ENCODE data around the gene VPS51. TPM values are rescaled to one million over a fixed set of nuclear protein-coding genes. Genes with fewer than 3 reads are reported as not detected.
A peak's percentile ranks its signal among the peaks of the same experiment; 100 is the strongest.

VPS51 gene
- total and polyA plus RNA-seq, 10 of the 15 experiments (the other 5 are each of a cell fraction or from before 2014, with no cell fraction given) = 1.5 to 279 (median 53.2) TPM

- no peak for TF ChIP-seq EED (IDR thresholded peaks at IDR 0.05; ENCODE audit: low read depth)
- TF ChIP-seq STAT3 (IDR thresholded peaks at IDR 0.05; ENCODE audit: low read depth, low read length) = no peak
- no peak for TF ChIP-seq ATF2 (IDR thresholded peaks at IDR 0.05; ENCODE audit: low read length)
- no peak for TF ChIP-seq YBX1 (IDR thresholded peaks at IDR 0.05)
- TF ChIP-seq BRCA1 (IDR thresholded peaks at IDR 0.05; ENCODE audit: low read depth, low read length) = no peak
These were observed 18.6 kb upstream of the VPS51 start (continued) for GRCh38 chr11:65077451-65077850.

- Histone ChIP-seq H3K4me3 (peak overlapping the region; percentile 59), H4K20me1 (ENCODE audit: control insufficient read depth, insufficient read depth) (no peaks in the 10 kb centered on the region), H3K9me3 (replicated peaks; ENCODE audit: control insufficient read depth, insufficient read depth, low read length) (no peaks in the 10 kb centered on the region), H3K4me1 (ENCODE audit: control insufficient read depth, insufficient read depth, low read length) (peaks cover 31% of the 10 kb centered on the region), H3K27ac (ENCODE audit: control insufficient read depth, insufficient read depth) (peak overlapping the region; percentile 66), H3K36me3 (ENCODE audit: control insufficient read depth in 2 of 2, insufficient read depth in 2 of 2, low read length in 1 of 2) (peaks cover 5 to 13% of the 10 kb centered on the region in 2 experiments; a peak in 3 of 4 replicates), H2AFZ (ENCODE audit: control insufficient read depth, low read depth, low read length) (peak overlapping the region; percentile 65), H3K4me2 (ENCODE audit: control insufficient read depth, insufficient read depth) (peak overlapping the region; percentile 67), H3K27me3 (replicated peaks in 1 of 2; ENCODE audit: control insufficient read depth in 2 of 2, insufficient read depth in 2 of 2, low read length in 1 of 2) (no peaks in the 10 kb centered on the region), H3K9ac (ENCODE audit: control insufficient read depth, insufficient read depth, low read length) (peak overlapping the region; percentile 27), H3K79me2 (ENCODE audit: control insufficient read depth, insufficient read depth, low read length) (peaks cover 49% of the 10 kb centered on the region)
- FAIRE-seq (no peak), DNase-seq (ENCODE audit: low read depth, low spot score) (no peak), ATAC-seq (peak; percentile 90)
- in situ Hi-C loops (cut with MboI) (no loop called here), intact Hi-C loops (cut with micrococcal nuclease; ENCODE audit: unreplicated experiment) (loop anchor here (1.0 to 5.0 kb wide), 3 partner anchors 36 to 64 kb away; partner anchors contain the start of genes ARL2, SAC3D1 and SNX15)
- TSS peak; percentile 1 for BruUV-seq (replicated peaks)
- ChIA-PET POLR2A (interaction anchor here (0.9 to 2.2 kb wide), 6 partner anchors 9 to 57 kb away, joined by 3 to 7 read pairs (median 4); no protein-coding TSS in a partner anchor), SMC1A (ENCODE audit: uncharacterized antibody, unreplicated experiment) (interaction anchor here (0.7 to 2.3 kb wide), 5 partner anchors 9 to 64 kb away, joined by 3 to 9 read pairs (median 3); partner anchors contain the start of genes ARL2 and SAC3D1), CTCF (interaction anchor here (0.6 to 1.4 kb wide), 13 partner anchors 10 to 197 kb away, joined by 3 to 9 read pairs (median 3); partner anchors contain the start of gene ARL2), RAD21 (ENCODE audit: unreplicated experiment) (interaction anchor here (0.8 to 3.0 kb wide), 4 partner anchors 16 to 65 kb away, joined by 3 to 8 read pairs (median 4); partner anchors contain the start of genes ARL2 and SAC3D1)
- WGBS (ENCODE audit: insufficient coverage, insufficient replicate concordance, low lambda C conversion rate, missing lambda C conversion rate) = 49% methylated on average over 3 of the region's 3 CpGs
- 0 out of 2 replicates have a peak, but pooled peaks have one; percentile 57 for TF ChIP-seq WRNIP1 (IDR thresholded peaks at IDR 0.05; ENCODE audit: borderline replicate concordance, low read depth, low read length)
- no peak for TF ChIP-seq SPI1 (IDR thresholded peaks at IDR 0.05; ENCODE audit: borderline replicate concordance, insufficient read depth, low read depth, low read length)
- no peak for TF ChIP-seq HDAC6 (IDR thresholded peaks at IDR 0.05; ENCODE audit: unreplicated experiment)
- no peak for TF ChIP-seq POU2F2 (IDR thresholded peaks at IDR 0.05; ENCODE audit: borderline replicate concordance, low read depth, low read length)
- TF ChIP-seq SMC3 (IDR thresholded peaks at IDR 0.05; ENCODE audit: borderline replicate concordance, low read length) = peak; percentile 83
- TF ChIP-seq RUNX3 (IDR thresholded peaks at IDR 0.05; ENCODE audit: low read length) = peak; percentile 53; the same call in 1 of the 2 replicates
- TF ChIP-seq RELB (IDR thresholded peaks at IDR 0.05; ENCODE audit: low read depth) = 0 out of 2 replicates have a peak, but pooled peaks have one; percentile 16
- TF ChIP-seq CREB1 (IDR thresholded peaks at IDR 0.05; ENCODE audit: low read depth) = 0 out of 2 replicates have a peak, but pooled peaks have one; percentile 24
- TF ChIP-seq NBN (IDR thresholded peaks at IDR 0.05) = peak; percentile 56; the same call in 1 of the 2 replicates
- no peak for TF ChIP-seq SMARCA5 (IDR thresholded peaks at IDR 0.05)
- peak; percentile 83 to 91 (median 87) for TF ChIP-seq CTCF (IDR thresholded peaks at IDR 0.05 in 2 of 3, conservative IDR thresholded peaks at IDR 0.05 in 1 of 3; ENCODE audit: control insufficient read depth in 2 of 3, extremely low read depth in 1 of 3, insufficient read depth in 1 of 3, low read depth in 3 of 3, low read length in 3 of 3)
- peak; percentile 44; the same call in 1 of the 2 replicates for TF ChIP-seq POLR2A (IDR thresholded peaks at IDR 0.05; ENCODE audit: low read depth, low read length)
- peak; percentile 64 for TF ChIP-seq YY1 (IDR thresholded peaks at IDR 0.05; ENCODE audit: low read depth, low read length)
- no peak for TF ChIP-seq EZH2 (IDR thresholded peaks at IDR 0.05; ENCODE audit: borderline replicate concordance, control insufficient read depth, low read depth, low read length)
- TF ChIP-seq RB1 (IDR thresholded peaks at IDR 0.05; ENCODE audit: borderline replicate concordance) = 0 out of 2 replicates have a peak, but pooled peaks have one; percentile 18
These were observed 17.9 kb upstream of the VPS51 start for GRCh38 chr11:65078151-65078550.

All from GM12878 (cell line).